Measurements from ENCODE around the gene PLCG1.
A peak's percentile ranks its signal among the peaks of the same experiment; 100 is the strongest.

The PLCG1 gene

DNA sequence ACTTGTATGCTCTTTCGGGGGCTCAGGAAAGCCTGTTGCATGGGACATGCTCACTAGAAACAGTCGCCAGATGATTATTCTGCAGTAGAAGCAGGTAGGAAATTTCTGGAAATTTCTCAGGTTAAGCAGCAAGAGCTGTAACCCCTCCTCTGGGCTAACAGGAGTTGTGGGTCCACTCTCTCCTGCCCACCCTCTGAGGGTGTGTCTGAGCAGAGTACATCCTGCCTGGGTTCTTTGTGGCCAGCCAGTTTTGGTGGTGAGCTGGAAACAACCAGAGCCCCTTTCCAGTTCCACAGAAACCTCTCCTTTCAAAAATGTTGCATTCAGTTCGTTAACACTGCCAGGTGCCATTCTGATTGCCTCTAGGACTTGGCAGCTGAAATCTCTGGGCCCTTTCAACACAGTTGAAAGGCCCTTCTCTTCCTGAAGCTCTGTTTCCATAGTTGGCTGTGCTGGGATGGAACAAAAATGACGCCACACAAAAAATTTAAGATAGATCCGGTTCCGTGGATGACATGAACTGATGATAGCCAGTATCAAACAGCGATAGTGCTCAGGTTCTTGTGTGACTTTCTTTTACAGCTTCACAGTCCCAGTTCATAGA is 38.5 kb downstream of the PLCG1 start:
- Histone ChIP-seq H3K4me1 (ENCODE audit: control insufficient read depth, insufficient read depth, low read length, poor library complexity, severe bottlenecking) (peaks cover 28% of the 10 kb centered on the region), H3K27ac (ENCODE audit: low read depth, low read length, severe bottlenecking) (no peak overlapping the region)

DNA sequence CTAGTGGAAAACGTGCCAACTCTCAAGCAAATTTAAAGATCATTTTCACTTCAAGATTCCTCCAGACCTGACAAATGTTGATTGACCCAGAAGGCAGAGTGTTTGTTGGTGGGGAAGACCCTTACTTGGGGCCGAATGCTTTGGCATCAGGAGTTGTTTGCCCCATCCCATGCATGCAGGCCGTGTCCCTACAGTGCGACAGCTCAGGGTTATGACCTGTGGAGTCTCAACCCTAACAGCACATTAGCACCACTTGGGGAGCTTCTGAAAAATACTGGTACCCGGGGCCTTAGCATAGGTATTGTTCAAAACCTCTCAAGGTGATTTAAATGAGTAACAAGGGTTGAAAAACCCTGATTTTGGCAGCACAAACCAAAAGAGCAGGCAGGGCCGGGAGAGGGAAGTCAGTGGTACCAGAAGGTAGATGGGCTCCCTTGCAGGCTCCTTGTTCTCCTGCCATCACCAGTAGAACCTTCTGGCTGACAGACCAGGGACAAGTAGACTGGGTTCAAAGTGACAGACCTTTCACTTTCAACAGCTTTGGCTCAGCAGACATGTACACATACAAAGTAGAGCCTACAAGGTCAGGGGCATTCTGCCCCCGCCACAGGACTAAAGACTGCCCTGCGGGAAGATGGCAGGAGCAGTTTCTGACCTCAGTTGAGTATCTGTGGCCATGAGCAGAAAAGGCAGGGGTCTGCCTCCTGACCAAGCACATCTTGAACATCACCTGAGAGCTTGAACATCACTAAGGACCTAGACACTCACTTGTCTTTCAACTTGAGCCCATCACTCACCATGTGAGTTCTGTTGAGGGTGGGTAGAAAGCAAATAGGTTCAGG is 39.6 kb downstream of the PLCG1 start:
- H3K4me1 ChIP-seq (ENCODE audit: control insufficient read depth, insufficient read depth, low read length, poor library complexity, severe bottlenecking) = peaks cover 28% of the 10 kb centered on the region
- H3K9me3 ChIP-seq (ENCODE audit: control insufficient read depth, low read length) = no peaks in the 10 kb centered on the region
- peaks cover 74% of the 10 kb centered on the region for H3K36me3 ChIP-seq (ENCODE audit: control insufficient read depth, insufficient read depth, low read length)
- peak overlapping the region; percentile 57 for H3K27ac ChIP-seq (ENCODE audit: low read depth, low read length, severe bottlenecking)
- H3K4me3 ChIP-seq (ENCODE audit: extremely low read depth, insufficient read depth, low read length, poor library complexity, severe bottlenecking) = no peak overlapping the region
- WGBS, 2 experiments (ENCODE audit: insufficient coverage in 2 of 2) = 98 to 100% methylated on average over 5 to 8 of the region's 8 CpGs

More for the DNA sequence above, 38.5 kb downstream of the PLCG1 start:
- Histone ChIP-seq H3K4me3 (ENCODE audit: extremely low read depth, insufficient read depth, low read length, poor library complexity, severe bottlenecking) (no peak overlapping the region), H3K36me3 (ENCODE audit: control insufficient read depth, insufficient read depth, low read length) (peaks cover 85% of the 10 kb centered on the region), H3K9me3 (ENCODE audit: control insufficient read depth, low read length) (no peaks in the 10 kb centered on the region)
- WGBS, 2 experiments (ENCODE audit: insufficient coverage in 2 of 2) = 89 to 100% methylated on average over 5 to 6 of the region's 7 CpGs

DNA sequence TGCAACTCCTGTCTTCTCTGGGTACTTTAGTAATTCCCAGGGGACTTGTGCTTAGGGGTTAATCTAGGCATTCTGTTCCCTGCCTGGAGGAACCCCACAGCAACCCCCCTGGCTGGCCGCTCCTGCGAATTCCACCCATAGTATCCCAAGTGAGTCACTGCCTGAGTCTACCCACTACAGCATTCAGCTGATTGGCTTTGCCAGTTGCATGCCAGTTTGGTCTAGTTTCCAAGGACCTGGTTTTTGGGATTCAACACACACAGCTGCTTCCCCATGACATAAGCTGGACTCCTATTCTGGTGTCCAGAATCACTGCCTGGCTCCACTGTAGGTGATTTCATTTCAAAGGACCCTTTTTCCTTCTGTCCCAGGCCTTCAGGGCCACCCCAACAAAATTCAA is 40.3 kb downstream of the PLCG1 start:
- WGBS, 2 experiments (ENCODE audit: insufficient coverage in 2 of 2) = 83 to 85% methylated on average over 2 of the region's 2 CpGs
- Histone ChIP-seq H3K4me3 (ENCODE audit: extremely low read depth, insufficient read depth, low read length, poor library complexity, severe bottlenecking) (no peak overlapping the region), H3K36me3 (ENCODE audit: control insufficient read depth, insufficient read depth, low read length) (peaks cover 67% of the 10 kb centered on the region), H3K4me1 (ENCODE audit: control insufficient read depth, insufficient read depth, low read length, poor library complexity, severe bottlenecking) (peaks cover 28% of the 10 kb centered on the region), H3K9me3 (ENCODE audit: control insufficient read depth, low read length) (no peaks in the 10 kb centered on the region), H3K27ac (ENCODE audit: low read depth, low read length, severe bottlenecking) (peak overlapping the region; percentile 79)

GRCh38 chr20:41178495-41178894 is 41.2 kb downstream of the PLCG1 start:
- H3K4me1 ChIP-seq (ENCODE audit: control insufficient read depth, insufficient read depth, low read length, poor library complexity, severe bottlenecking) = peaks cover 28% of the 10 kb centered on the region
- no peak overlapping the region for H3K4me3 ChIP-seq (ENCODE audit: extremely low read depth, insufficient read depth, low read length, poor library complexity, severe bottlenecking)
- 84 to 94% methylated on average over 2 to 3 of the region's 6 CpGs for WGBS, 2 experiments (ENCODE audit: insufficient coverage in 2 of 2)
- no peaks in the 10 kb centered on the region for H3K9me3 ChIP-seq (ENCODE audit: control insufficient read depth, low read length)
- peaks cover 62% of the 10 kb centered on the region for H3K36me3 ChIP-seq (ENCODE audit: control insufficient read depth, insufficient read depth, low read length)
- peak overlapping the region; percentile 8 for H3K27ac ChIP-seq (ENCODE audit: low read depth, low read length, severe bottlenecking)

- Histone ChIP-seq H3K27ac (ENCODE audit: low read depth, low read length, severe bottlenecking) (peak overlapping the region; percentile 8), H3K36me3 (ENCODE audit: control insufficient read depth, insufficient read depth, low read length) (peaks cover 57% of the 10 kb centered on the region), H3K4me1 (ENCODE audit: control insufficient read depth, insufficient read depth, low read length, poor library complexity, severe bottlenecking) (peaks cover 25% of the 10 kb centered on the region), H3K4me3 (ENCODE audit: extremely low read depth, insufficient read depth, low read length, poor library complexity, severe bottlenecking) (no peak overlapping the region), H3K9me3 (ENCODE audit: control insufficient read depth, low read length) (no peaks in the 10 kb centered on the region)
- 84 to 90% methylated on average over 5 of the region's 8 CpGs for WGBS, 2 experiments (ENCODE audit: insufficient coverage in 2 of 2)
These were observed 41.6 kb downstream of the PLCG1 start for GRCh38 chr20:41178904-41179432.

DNA sequence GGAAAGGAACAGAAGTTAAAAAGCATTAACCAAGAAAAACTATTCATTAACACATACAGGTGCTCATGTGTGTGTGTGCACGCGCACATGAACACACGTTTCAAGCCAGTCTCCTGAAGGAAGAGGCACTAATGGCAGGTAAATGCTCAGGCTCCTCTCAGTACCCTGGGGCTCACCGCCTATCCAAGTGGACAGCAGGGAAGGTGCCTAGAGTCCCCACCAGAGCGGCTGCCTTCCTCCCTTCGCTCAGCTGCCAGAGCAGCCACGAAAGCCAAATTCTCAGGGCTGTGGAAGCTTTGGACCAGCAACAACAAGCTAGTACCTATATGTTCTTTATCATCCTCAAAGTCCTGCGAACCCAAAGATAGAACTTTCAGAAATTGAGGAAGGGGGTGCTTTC is 42.6 kb downstream of the PLCG1 start:
- 96 to 99% methylated on average over 7 to 8 of the region's 8 CpGs for WGBS, 2 experiments (ENCODE audit: insufficient coverage in 2 of 2)
- H3K36me3 ChIP-seq (ENCODE audit: control insufficient read depth, insufficient read depth, low read length) = peaks cover 54% of the 10 kb centered on the region
- peaks cover 18% of the 10 kb centered on the region for H3K4me1 ChIP-seq (ENCODE audit: control insufficient read depth, insufficient read depth, low read length, poor library complexity, severe bottlenecking)
- H3K9me3 ChIP-seq (ENCODE audit: control insufficient read depth, low read length) = no peaks in the 10 kb centered on the region
- H3K27ac ChIP-seq (ENCODE audit: low read depth, low read length, severe bottlenecking) = no peak overlapping the region
- H3K4me3 ChIP-seq (ENCODE audit: extremely low read depth, insufficient read depth, low read length, poor library complexity, severe bottlenecking) = no peak overlapping the region

- no peak overlapping the region for H3K4me3 ChIP-seq (ENCODE audit: extremely low read depth, insufficient read depth, low read length, poor library complexity, severe bottlenecking)
- no peak overlapping the region for H3K27ac ChIP-seq (ENCODE audit: low read depth, low read length, severe bottlenecking)
- H3K9me3 ChIP-seq (ENCODE audit: control insufficient read depth, low read length) = no peaks in the 10 kb centered on the region
- 93 to 96% methylated on average over 3 to 5 of the region's 6 CpGs for WGBS, 2 experiments (ENCODE audit: insufficient coverage in 2 of 2)
- peaks cover 46% of the 10 kb centered on the region for H3K36me3 ChIP-seq (ENCODE audit: control insufficient read depth, insufficient read depth, low read length)
- H3K4me1 ChIP-seq (ENCODE audit: control insufficient read depth, insufficient read depth, low read length, poor library complexity, severe bottlenecking) = peaks cover 18% of the 10 kb centered on the region
These were observed 43.4 kb downstream of the PLCG1 start for GRCh38 chr20:41180599-41181333.

DNA sequence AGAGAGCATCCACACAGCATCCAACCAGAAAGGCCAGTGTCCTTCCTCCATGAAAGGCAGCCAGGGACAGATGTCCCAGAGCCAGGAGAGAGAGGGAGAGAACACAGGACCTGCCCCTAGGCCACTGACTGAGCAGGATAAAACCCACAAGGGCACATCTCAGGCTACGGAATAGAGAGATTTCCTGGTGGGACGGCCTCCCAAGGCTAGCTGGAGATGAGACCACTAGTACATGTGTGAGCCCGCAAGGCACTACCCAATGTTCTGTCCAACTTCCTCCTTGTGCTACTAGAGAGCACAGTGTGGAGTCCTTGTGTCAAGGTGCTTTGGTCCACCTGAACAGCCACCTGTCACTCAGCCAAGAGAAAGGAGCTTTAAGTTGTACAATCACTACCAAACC is 44.2 kb downstream of the PLCG1 start:
- H3K27ac ChIP-seq (ENCODE audit: low read depth, low read length, severe bottlenecking) = no peak overlapping the region
- peaks cover 17% of the 10 kb centered on the region for H3K4me1 ChIP-seq (ENCODE audit: control insufficient read depth, insufficient read depth, low read length, poor library complexity, severe bottlenecking)
- no peak overlapping the region for H3K4me3 ChIP-seq (ENCODE audit: extremely low read depth, insufficient read depth, low read length, poor library complexity, severe bottlenecking)
- 93 to 100% methylated on average over 2 to 3 of the region's 3 CpGs for WGBS, 2 experiments (ENCODE audit: insufficient coverage in 2 of 2)
- no peaks in the 10 kb centered on the region for H3K9me3 ChIP-seq (ENCODE audit: control insufficient read depth, low read length)
- peaks cover 38% of the 10 kb centered on the region for H3K36me3 ChIP-seq (ENCODE audit: control insufficient read depth, insufficient read depth, low read length)

- Histone ChIP-seq H3K4me1 (ENCODE audit: control insufficient read depth, insufficient read depth, low read length, poor library complexity, severe bottlenecking) (peaks cover 7% of the 10 kb centered on the region), H3K4me3 (ENCODE audit: extremely low read depth, insufficient read depth, low read length, poor library complexity, severe bottlenecking) (no peak overlapping the region), H3K27ac (ENCODE audit: low read depth, low read length, severe bottlenecking) (no peak overlapping the region), H3K36me3 (ENCODE audit: control insufficient read depth, insufficient read depth, low read length) (peaks cover 30% of the 10 kb centered on the region), H3K9me3 (ENCODE audit: control insufficient read depth, low read length) (no peaks in the 10 kb centered on the region)
- 94 to 100% methylated on average over 3 of the region's 10 CpGs for WGBS, 2 experiments (ENCODE audit: insufficient coverage in 2 of 2)
These were observed 45.2 kb downstream of the PLCG1 start for GRCh38 chr20:41182296-41183212.

DNA sequence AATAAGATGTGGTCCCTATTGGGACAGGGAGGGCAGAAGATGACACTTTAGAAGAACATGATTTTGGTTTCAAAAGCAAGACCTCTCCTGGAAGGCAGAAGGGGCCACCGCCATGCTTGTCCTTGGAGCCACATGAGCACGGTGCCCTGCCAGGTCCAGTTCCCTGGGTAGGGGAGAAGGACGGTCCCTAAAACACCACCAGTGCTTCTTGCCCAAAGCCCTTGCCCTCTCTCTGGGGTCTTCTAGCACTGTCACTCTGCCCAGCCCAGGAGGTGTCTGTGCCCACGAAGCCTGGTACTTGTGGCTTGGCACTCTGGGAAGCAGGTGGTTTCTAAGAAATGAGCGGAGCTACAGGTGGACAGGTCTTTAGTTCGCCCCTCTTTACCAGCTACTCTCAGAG is 46.0 kb downstream of the PLCG1 start:
- no peak overlapping the region for H3K27ac ChIP-seq (ENCODE audit: low read depth, low read length, severe bottlenecking)
- H3K4me1 ChIP-seq (ENCODE audit: control insufficient read depth, insufficient read depth, low read length, poor library complexity, severe bottlenecking) = no peaks in the 10 kb centered on the region
- H3K36me3 ChIP-seq (ENCODE audit: control insufficient read depth, insufficient read depth, low read length) = peaks cover 22% of the 10 kb centered on the region
- H3K9me3 ChIP-seq (ENCODE audit: control insufficient read depth, low read length) = no peaks in the 10 kb centered on the region
- H3K4me3 ChIP-seq (ENCODE audit: extremely low read depth, insufficient read depth, low read length, poor library complexity, severe bottlenecking) = no peak overlapping the region
- WGBS, 2 experiments (ENCODE audit: insufficient coverage in 2 of 2) = 94 to 100% methylated on average over 2 to 3 of the region's 6 CpGs
